HG03066 (cell line): Measurements from ENCODE around the gene COMT.

ENCODE experiments used
- ATAC-seq: cut with Tn5 transposase; IDR thresholded peaks from one replicate; pipeline ENCODE4 v1.9.1; 2021; ENCODE audit warnings: low read depth; ENCODE audit not compliant: unreplicated experiment

COMT gene

DNA sequence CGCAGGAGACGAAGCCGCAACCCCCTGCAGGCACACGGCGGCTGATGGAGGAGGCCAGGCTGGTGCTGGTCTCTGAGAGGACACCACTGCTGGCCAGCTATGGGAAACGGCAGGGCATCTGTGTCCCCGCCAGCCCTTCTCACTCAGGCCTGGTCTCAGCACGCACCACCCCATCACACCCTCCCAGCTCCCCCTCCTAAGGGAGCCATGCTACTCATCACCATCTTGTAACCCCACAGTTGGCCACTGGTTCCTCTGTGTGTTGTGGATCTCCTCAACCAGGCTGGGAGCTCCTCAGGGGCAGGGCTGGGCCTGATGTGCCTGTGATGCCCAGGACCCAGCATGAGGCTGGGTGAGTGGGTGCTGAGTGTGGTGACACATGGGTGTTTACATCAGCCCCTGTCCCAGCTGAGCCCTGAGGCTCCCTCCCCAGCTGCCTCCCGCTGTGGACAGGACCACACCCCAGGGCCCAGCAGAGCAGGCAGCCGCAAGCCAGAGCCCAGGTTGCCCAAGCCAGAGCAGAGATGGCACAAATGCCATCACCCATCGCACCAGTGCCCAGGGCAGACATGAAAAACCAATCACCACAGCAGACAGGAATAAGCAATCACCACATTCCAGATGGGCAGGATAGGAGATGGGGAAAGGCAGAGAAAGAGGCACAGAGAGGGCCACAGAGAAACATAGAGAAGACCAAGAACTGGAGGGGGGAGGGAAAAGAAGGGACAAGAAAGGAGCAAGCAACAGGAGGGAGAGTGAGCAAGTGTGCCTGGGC is 66.8 kb downstream of the COMT start:
- no peak for ATAC-seq

DNA sequence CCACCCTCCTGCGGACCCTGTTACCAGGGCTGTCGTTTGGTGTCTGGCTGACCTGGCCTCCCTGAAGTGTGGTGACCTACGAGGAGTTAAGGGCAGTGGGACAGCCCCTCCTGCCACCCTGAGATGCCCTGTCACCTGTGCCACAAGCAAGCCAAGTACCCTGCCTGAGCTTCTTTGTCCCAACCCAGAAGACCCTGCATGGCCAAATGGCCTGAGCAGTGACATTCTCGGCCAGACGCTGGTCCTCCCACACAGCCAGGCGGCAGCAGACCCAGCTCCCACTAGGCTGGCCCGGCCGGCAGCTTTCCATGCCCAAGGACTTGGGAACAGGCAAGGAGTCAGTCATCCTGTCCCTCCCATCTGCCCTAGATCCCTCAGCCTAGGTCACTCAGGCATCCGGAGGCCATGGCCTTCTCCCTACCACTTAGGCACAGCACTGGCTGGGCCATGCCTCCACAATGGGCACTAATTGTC is 67.5 kb downstream of the COMT start:
- no peak for ATAC-seq

DNA sequence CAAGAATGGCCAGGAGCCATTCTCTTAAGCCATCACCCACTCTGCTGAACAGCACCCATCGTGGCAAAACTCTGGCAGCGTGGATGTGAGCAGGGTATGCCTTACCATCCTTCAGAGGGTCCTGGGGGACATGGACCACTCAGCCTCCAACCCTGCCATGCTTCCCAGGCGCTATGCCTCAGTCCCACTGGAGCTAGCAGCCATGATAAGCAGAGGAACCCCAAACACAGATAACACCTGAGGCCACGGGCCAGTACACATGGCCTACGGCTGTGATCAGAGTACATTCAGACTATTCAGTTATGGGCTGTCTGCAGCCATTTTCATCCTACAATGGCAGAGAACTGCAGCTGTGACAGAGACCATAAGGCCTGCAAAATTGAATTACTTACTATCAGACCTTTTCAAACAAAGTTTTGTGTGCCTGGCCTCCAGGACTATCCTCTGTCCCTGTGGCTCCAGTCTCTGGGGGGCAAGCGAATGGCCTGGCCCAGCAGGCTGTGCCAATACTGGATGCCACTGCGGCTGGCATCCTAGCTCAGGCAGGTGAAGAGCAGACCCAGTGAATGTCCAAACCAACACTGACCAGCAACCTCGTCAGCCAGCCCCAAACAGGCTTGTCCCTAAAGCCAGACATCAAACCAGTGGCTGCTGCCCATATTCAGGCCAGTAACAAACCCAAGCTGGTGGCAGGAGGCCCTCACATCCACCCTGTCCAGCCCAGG is 68.2 kb downstream of the COMT start:
- ATAC-seq = no peak

DNA sequence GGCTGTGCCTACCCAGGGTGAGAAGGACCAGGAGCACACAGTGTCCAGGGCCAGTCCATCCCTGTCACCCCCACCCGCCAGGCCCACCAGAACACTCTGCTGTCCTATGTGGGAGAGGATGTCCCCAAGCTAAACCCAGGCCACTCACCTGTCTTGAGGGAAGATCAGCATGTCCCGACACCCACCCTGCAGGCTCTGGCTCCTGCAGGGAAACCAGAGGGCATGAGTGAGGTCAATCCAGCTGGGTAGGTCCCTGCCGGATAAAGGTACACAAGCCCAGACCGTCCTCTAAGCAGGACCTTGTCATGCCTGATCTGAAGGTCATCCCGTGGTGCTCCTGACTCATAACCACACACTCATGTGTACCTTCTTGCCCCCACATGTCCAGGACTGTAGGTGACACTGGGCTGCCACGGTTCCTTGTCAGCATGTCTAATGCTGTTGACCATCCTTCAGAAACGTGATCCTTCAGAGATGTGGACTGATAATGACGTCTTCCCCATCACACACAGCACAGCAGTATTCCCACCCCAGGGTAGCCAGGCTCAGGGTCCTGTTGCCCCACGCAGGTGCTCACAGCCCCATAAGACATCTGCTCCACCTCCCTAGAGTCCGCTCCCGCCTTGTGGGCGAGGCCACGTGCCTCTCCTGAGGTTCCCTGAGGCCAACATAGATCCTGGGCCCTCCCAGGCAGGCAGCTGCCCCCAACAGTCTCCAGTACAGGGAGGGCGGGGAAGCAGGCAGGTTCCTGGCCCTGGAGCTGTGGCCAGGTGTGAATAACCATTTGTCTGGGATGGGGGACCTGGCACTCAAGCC is 68.9 kb downstream of the COMT start:
- no peak for ATAC-seq

DNA sequence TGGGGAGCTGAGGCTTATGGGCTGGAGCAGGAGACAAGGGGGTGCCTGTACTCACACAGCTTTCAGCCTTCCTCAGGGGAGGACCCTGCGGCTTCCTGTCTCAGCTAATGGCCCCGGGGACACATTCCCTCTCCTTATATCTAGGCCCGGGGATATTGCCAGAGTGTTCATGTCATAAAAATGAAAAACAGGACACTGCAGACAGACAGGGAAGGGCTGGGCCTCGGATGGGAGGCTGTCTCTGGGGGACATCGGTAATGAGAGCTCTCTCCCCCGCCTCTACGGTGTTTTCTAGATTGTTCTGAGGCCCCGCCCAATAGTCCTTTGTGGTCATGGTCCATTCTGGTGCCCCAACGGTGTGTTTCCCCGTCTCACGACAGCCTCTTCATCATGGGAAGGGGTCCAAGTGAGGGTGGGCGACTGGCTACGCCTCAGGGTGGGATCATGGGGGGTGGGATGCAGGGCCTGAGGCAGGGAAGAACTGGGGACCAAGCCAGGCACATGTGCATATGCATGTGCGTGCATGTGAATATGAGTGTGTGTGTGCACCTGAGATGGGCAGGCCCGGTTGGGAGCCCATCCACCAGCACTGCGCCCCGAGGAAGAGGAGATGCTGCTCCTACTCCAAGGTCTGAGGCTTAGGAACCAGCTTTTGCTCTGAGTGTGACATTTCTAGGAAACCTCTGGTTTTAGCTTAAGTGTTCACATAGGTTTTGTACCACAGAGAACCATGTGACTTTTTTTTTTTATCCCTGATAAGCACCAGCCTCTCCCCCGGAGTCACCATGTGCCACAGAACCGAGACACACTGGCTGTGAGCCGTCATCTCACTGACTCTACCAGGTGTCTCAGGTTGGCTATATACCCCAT is 69.8 kb downstream of the COMT start:
- no peak for ATAC-seq

DNA sequence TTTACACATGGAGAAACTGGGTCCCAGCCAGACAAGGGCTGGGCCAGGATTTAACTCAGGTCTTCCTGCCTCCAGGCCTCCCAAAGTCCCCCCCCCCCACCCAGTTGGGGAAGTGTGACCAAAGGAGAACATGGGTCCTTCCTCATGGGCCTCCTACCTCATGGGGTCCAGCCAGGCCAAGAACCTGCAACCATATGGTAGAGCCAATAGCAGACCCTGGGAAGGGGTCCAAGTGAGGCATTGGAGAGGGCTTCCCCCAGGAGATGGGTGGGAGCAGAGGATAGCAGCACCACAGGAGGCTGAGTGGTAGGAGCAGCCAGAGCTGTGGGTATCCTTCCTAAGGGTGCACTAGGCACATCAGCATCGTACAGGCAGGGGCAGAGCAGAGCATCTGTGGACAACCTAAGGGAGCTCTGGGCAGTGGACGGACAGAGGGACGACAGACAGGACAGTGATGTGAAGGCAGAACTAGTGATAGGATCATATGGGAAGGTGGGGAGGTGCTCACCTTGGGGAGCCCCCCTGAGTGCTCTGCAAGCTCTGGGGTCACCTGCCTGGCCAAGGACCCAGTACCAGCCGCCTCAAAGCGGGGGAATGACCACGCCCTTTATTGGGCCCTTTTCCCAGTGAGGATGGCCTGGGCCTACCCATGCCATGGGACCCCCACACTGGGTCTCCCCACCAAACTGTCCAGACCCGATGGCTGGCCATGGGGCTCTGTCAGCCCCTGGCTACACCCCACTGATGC is 70.6 kb downstream of the COMT start:
- no peak for ATAC-seq

DNA sequence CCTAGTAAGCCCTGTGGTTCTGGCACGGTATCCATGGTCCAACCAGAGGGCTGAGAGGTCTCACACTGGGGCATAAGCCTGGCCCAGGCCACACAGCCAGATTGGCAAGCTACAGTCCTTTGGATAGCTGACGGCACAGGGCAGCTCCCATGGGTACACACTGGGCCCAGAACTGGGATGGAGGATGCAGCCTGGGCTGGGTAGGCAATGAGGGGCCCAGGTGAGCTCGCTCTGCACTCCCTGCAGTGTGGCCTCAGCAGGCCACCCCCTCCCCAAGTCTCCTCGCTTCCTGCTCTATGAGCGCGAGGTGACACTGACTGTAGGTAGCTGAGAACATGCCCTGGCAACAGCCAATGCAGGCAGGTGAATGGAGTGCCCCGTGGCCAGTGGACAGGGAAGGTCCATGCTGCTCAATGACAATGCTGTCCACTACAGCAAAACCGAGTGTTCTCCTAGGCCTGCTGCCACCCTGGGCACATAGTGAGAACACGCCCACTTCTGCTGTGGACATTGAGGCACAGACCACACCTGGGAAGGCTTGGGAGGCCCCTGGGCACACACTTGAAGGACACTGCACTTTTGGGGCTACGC is 71.3 kb downstream of the COMT start:
- no peak for ATAC-seq

DNA sequence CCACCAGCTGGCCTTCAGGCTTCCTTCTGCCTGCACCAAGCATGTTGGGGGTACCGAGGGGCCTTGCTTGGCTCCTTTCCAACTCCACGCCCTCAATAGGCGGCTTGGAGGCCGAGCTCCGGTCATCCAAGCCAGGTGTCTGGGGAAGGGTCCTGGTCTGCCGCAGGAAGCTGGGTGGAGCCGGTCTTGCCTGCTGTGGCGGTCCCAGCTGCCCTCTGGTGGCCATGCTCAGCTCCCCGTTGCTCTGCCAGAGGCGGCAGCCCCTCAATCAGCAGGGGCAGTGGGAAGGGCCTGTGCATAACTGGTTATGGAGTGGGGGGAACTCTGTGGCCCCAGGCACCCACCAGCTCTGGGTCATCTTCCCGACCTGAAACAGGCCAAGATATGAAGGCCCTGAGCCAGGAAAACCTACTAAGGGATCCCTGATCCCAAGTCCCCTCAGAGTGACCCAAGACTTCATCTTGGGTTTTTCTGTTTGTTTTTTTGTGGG is 71.9 kb downstream of the COMT start:
- ATAC-seq = no peak

DNA sequence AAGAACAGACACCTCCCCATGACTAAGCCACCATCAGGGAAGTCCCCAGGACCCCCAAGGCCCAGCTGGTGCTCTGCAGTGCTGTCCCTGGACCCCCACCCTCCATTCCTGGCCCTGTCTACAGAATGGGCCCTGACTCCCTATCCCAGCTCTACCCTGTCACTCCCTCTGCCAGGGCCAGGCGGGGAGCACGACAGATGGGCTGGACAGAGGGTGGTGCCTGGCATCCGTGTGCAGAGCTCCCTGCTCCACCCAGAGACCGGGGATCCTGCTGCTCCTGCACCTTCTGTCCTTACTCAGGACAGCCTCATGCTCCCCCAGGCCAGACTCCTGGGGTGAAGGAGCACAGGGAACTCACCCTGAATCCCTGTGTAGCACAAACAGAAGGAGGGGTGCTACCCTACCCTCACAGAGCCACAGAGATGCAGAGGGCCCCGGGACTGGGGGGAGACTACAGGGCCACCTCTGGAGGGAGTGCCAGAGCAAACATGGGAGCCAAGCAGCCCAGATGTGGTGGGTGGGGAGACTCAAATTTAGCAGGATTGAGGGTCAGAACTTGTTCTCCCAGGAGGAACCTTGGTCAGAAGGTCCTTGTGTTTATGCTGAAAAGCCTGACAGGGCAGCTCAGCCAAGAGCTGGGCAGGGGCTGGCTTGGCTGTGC is 73.1 kb downstream of the COMT start:
- ATAC-seq = no peak

DNA sequence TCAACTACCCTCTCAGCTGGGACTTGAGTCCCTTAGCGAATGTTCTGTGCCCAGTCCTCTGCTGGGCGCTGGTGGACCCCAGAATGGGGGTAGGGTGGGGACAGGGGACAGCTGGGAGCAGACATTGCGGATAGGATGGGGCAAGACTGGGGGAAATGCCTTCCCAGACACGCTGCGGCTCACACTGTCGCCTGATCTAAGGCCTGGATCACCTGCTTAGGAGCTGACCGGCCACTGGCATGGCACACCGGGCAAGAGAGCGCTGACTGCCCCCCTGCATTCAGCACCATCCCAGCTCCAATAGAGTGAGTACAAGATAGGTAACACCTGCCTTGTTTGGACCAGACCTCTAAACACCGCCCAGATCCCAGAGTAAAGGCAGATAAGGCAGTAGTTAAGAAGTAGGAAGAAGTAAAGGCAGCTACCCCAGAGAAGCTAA is 73.6 kb downstream of the COMT start:
- no peak for ATAC-seq

DNA sequence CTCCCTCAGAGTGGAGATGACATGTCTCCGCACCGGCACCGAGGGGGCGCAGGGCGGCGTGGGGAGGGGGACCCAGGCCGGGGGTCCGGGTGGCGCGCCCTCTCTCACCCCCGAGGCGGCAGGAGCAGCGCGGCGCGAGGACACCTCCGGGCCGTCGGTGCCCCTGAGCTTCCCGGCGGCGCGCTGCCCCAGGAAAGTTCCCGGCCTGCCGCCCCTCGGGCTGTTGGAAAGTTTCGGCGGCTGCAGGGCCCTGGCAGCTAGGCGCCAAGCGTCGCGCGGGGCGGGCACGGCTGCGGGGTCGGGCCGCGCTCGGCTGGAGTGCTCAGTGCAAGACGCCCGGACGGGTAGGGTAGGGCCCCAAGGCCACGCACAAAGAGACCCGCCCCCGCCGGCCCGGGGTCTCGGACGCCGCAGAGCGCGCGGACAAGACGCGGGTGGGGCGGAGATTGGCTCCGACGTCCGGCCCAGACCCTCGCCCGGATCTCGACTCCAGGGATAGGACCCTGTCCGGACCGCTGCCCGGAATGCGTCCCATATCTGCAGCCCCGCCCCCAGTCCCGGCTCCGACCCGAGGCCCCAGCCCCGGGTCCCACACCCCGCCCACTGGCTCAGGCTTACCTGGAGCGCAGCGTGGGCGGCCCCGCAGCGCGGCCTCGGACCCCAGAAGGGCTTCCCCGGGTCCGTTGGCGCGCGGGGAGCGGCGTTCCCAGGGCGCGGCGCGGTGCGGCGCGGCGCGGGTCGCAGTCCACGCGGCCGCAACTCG is 74.6 kb downstream of the COMT start:
- ATAC-seq = no peak

DNA sequence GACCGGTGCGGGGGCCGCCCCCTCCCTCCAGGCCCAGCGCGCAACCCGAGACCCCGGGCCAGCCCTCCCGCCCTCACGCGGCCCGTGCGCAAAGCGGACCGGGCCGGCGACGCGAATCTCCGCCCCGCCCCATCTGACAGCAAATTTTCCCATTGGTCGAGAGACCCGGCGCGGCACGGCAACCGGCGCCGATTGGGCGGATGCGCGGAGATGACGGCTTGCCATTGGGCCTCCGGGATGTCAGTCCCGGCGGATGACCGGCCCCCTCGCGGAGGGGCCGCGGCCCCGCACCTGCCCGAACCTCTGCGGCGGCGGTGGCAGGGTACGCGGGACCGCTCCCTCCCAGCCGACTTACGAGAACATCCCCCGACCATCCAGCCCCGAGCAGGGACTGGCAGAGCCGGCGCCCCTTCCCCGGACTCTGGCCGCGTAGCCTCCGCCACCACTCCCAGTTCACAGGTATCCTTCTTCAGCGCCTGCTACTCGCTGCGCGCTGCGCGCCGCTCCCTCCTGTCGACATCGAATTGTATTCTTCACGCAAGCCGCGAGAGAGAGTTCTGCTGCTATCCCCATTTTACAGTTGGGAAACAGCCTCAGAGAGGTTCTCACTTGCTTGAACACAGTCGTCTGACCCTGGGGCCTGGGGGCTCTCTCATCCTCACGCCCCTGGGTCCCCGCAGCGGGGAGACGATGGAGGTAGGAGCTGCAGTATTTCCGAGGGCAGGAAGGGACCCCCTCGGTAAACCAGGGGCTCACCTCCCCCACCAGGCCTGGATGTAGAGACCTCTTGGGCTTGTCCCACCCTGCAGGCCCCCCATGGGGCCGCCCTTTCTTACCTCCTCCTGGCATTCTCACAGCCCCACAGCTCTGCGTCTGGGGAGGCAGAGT is 75.4 kb downstream of the COMT start, which contains the start of gene ARVCF:
TSS of gene ARVCF (minus strand) at position 90 of the 888 bp plus-strand sequence. CDS start 26,029 bp downstream, outside the sequence.
- ATAC-seq = peak; percentile 59

DNA sequence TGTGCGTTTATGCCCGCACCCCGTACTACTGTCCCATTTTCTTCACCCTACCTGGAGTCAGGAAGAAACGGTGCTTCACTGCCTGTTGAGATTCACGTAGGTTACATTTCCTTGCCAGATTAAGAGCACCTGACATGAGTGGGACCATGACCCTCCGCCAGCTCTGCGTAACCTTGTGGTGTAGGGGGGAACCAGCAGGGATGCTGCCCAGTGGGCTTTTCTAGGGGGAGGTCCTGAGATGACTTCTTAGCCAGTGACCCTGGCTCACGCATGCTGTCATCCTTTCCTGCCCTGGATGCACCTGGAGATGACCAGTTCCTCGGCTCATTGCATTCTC is 76.0 kb downstream of the COMT start:
- no peak for ATAC-seq

DNA sequence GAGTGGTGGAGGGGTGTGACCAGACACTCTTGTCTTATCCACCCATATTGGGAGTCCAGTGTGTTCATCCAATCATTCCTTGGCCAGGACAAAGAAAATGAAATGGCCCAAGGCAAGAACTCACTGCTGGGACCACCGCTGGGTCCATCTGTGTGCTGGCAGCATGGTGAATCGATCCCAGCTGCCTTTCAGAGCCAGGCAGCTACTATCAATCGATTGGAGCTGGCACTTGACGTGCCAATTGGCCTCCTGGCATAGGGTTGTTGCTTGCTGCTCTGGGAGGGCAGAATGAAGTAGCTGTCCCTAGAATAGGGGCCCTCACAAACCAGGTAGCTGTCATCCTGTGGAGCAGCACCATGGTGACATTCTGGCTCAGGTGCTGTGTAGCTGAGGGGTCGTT is 76.4 kb downstream of the COMT start:
- no peak for ATAC-seq
